Stimulated activated CD4-positive, alpha-beta T cell treated with anti-CD3 and anti-CD28 coated beads, Interleukin-1b, Interleukin-23, amount 100 ng/mL, for 48 hours (primary cell): Measurements from ENCODE around the gene ATP11C.
"Not testable (repeated sequence)": the region's sequence is repeated elsewhere in the genome, so short reads cannot be mapped to it uniquely, and the experiment has no call there.

ENCODE experiments used
- DNase-seq: peaks from one replicate; pipeline ENCODE4 v3.0.0-alpha.2; 2020

ATP11C gene

GRCh38 chrX:139851730-139852129 is 81.1 kb downstream of the ATP11C start:
- no peak for DNase-seq

- no peak for DNase-seq
Measured at GRCh38 chrX:139850968-139851367, 81.9 kb downstream of the ATP11C start.

GRCh38 chrX:139844884-139845283 is 88.0 kb downstream of the ATP11C start:
- no peak for DNase-seq

- no peak for DNase-seq
Measured at GRCh38 chrX:139844163-139844562, 88.7 kb downstream of the ATP11C start.

GRCh38 chrX:139842326-139843185 is 90.3 kb downstream of the ATP11C start:
- no peak for DNase-seq

- not testable (repeated sequence) for DNase-seq
Measured at GRCh38 chrX:139836335-139836734, 96.5 kb downstream of the ATP11C start.

GRCh38 chrX:139834879-139835278 is 98.0 kb downstream of the ATP11C start:
- DNase-seq: no peak

GRCh38 chrX:139832718-139833309 is 100.0 kb downstream of the ATP11C start:
- no peak for DNase-seq

GRCh38 chrX:139831675-139832456 is 101.0 kb downstream of the ATP11C start:
- no peak for DNase-seq

- DNase-seq: no peak
Measured at GRCh38 chrX:139831017-139831416, 101.8 kb downstream of the ATP11C start.

- no peak for DNase-seq
Measured at GRCh38 chrX:139828830-139829229, 104.0 kb downstream of the ATP11C start.

GRCh38 chrX:139828033-139828432 is 104.8 kb downstream of the ATP11C start:
- no peak for DNase-seq

GRCh38 chrX:139826065-139827044 is 106.5 kb downstream of the ATP11C start:
- DNase-seq: no peak

GRCh38 chrX:139825618-139826017 is 107.2 kb downstream of the ATP11C start:
- DNase-seq: no peak

- no peak for DNase-seq
Measured at GRCh38 chrX:139823806-139824205, 109.0 kb downstream of the ATP11C start.

- no peak for DNase-seq
Measured at GRCh38 chrX:139820358-139820984, 112.4 kb downstream of the ATP11C start.

GRCh38 chrX:139816204-139816603 is 116.6 kb downstream of the ATP11C start:
- no peak for DNase-seq

- DNase-seq: no peak
Measured at GRCh38 chrX:139815771-139816170, 117.1 kb downstream of the ATP11C start.

- DNase-seq: no peak
Measured at GRCh38 chrX:139811942-139812629, 120.8 kb downstream of the ATP11C start.

GRCh38 chrX:139804482-139804881 is 128.4 kb downstream of the ATP11C start:
- DNase-seq: no peak

GRCh38 chrX:139803224-139803623 is 129.6 kb downstream of the ATP11C start:
- no peak for DNase-seq
